Chondrocyte (in vitro differentiated cells): ENCODE measurements around the gene ADAM12. TPM values are rescaled to one million over a fixed set of nuclear protein-coding genes. Genes with fewer than 3 reads are reported as not detected.

Experiments
- DNase-seq: peaks from one replicate; pipeline ENCODE4 v3.0.0; 2021; ENCODE audit warnings: mixed read lengths, low spot score
- H3K27ac Mint-ChIP-seq: one replicate; pipeline ENCODE4 v1.8.0; 2021; ENCODE audit warnings: mild to moderate bottlenecking, moderate library complexity, mixed read lengths; ENCODE audit not compliant: unreplicated experiment
- H3K27me3 Mint-ChIP-seq: 2 replicates; pipeline ENCODE4 v1.8.0; 2021; ENCODE audit warnings: low read depth, mixed read lengths
- H3K36me3 Mint-ChIP-seq: 2 replicates; pipeline ENCODE4 v1.8.0; 2021; ENCODE audit warnings: low read depth, mixed read lengths
- H3K4me1 Mint-ChIP-seq: 2 replicates; pipeline ENCODE4 v1.8.0; 2021; ENCODE audit warnings: low read depth, mild to moderate bottlenecking, mixed read lengths
- H3K4me3 Mint-ChIP-seq: one replicate; pipeline ENCODE4 v1.8.0; 2021; ENCODE audit warnings: mild to moderate bottlenecking, moderate library complexity, mixed read lengths; ENCODE audit not compliant: unreplicated experiment
- H3K9me3 Mint-ChIP-seq: 2 replicates; pipeline ENCODE4 v1.8.0; 2021; ENCODE audit warnings: low read depth, mixed read lengths
- CTCF ChIP-seq: fragments of 200-600 bp; sonication (generic); IDR thresholded peaks from 2 replicates; pipeline ENCODE4 v1.5.0; 2021; ENCODE audit warnings: antibody characterized with exemption, mild to moderate bottlenecking, moderate library complexity
- total RNA-seq: library from RNA; stranded (reverse); gene quantifications from 3 replicates; pipeline ENCODE4 v1.2.1, GENCODE V29; 2021

Gene ADAM12
- total RNA-seq, 1 donor from 2014 or later = 175 TPM

DNA sequence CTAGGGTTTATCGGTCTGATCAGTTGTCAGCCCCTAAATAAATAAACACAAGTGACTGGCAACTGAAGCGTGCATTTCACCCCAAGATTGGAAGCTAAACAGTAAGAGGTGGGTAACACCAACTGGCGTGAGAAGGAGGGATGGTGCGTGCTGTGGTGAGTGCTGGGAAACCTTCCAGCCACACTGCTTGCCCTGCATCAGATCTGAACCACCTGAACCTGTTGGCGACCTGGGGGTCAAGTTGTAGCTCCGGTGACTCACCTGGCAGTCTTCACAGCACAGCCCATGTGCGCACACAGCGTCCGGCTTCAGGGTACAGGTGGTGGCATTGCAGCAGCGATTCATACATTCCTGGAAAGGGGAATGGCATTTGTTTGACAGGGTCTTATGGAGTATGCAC, 321.8 kb downstream of the ADAM12 start:
- Mint-ChIP-seq H3K36me3 (peaks cover 16% of the 10 kb centered on the region), H3K27me3 (no peaks in the 10 kb centered on the region), H3K4me3 (no peak overlapping the region), H3K9me3 (no peaks in the 10 kb centered on the region), H3K27ac (peak overlapping the region; percentile 27), H3K4me1 (peaks cover 49% of the 10 kb centered on the region)
- DNase-seq = no peak
- no peak for TF ChIP-seq CTCF

DNA sequence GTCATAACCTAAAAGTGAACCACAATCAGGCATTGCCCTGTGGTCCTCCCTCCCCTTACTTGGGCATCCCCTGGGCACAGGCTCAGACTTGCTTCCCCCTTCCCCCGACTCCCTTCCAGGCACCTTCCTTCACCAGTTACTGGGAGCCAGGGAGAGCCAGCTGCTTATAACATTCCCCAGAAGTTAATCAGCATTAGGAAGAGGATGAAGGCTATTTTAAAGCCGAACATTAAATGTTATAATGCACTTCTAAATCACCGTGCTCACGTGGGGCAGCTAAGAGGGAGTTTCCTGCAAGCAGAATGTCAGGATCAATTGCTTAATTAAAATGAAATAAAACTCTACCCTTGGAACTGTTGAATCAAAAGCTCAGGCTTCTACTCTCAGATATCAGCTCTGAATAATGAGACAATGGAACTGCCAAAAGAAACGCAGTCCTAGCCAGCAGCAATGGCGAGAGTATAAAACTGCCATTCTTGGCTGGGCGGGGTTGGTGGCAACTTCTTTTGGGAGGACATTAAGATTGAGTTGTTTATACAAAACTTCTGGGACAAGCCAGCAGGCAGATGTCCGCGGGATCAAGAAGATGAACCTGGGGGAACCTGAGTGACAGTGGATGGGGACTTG, 322.4 kb downstream of the ADAM12 start:
- Mint-ChIP-seq H3K4me3 (no peak overlapping the region), H3K27ac (peak overlapping the region; percentile 78), H3K9me3 (peaks cover 3% of the 10 kb centered on the region), H3K4me1 (peaks cover 55% of the 10 kb centered on the region), H3K27me3 (no peaks in the 10 kb centered on the region), H3K36me3 (peaks cover 17% of the 10 kb centered on the region)
- DNase-seq = no peak
- TF ChIP-seq CTCF = no peak

GRCh38 chr10:126064512-126064911, 323.8 kb downstream of the ADAM12 start:
- no peak overlapping the region for H3K4me3 Mint-ChIP-seq
- H3K36me3 Mint-ChIP-seq = peaks cover 10% of the 10 kb centered on the region
- peak overlapping the region; percentile 68 for H3K27ac Mint-ChIP-seq
- no peak for DNase-seq
- no peak for TF ChIP-seq CTCF
- H3K9me3 Mint-ChIP-seq = peaks cover 3% of the 10 kb centered on the region
- peaks cover 62% of the 10 kb centered on the region for H3K4me1 Mint-ChIP-seq
- H3K27me3 Mint-ChIP-seq = no peaks in the 10 kb centered on the region

- H3K4me3 Mint-ChIP-seq = peak overlapping the region; percentile 33
- DNase-seq = no peak
- H3K9me3 Mint-ChIP-seq = peaks cover 3% of the 10 kb centered on the region
- peak overlapping the region; percentile 98 for H3K27ac Mint-ChIP-seq
- H3K4me1 Mint-ChIP-seq = peaks cover 74% of the 10 kb centered on the region
- no peaks in the 10 kb centered on the region for H3K27me3 Mint-ChIP-seq
- peaks cover 9% of the 10 kb centered on the region for H3K36me3 Mint-ChIP-seq
- TF ChIP-seq CTCF = peak; percentile 31
Observed at GRCh38 chr10:126063353-126063791, 324.9 kb downstream of the ADAM12 start.

DNA sequence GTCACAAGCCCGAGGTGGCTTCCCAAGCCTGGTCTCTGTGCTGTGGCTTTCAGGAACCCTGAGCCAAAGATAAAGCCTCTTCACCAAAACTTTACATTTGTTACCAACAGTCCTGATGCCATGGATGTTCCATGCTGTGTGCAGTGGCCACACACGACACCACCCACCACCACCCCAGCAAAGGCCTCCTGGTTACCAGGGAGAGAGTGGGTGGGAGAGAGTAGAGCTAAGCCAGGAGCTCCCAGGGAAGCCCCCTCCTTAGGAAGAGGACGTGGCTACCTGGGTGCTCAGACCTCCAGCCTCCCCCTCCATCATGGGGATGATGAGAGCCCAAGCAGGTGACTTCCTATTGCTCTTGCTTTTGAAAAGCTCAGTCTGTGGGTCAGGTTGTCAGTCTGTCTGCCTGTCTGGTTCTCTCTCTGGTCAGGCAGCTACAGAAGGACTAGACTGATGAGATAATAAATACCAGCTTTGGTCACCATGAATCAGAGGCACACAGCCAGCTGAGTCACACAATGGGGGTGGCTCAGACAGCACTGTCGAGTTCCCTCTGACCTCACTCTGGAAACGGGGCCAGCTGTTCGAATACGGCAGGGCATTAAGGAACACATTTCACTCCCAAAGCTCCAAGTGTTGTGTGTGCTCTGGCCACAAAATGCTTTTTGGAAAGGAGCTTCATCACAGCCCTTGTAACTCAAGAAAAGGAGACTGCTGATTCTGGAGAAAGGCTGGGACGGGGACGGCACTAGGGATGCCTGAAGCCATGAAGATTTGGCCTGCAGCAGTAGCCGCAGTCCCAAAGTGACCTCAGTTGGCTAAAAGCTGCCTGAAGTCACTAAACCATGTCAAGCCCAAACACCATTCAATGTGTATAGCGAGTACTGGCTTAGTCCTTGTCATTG, 325.9 kb downstream of the ADAM12 start:
- no peak for TF ChIP-seq CTCF
- no peak for DNase-seq
- peak overlapping the region; percentile 98 for H3K27ac Mint-ChIP-seq
- H3K36me3 Mint-ChIP-seq = peaks cover 10% of the 10 kb centered on the region
- H3K4me1 Mint-ChIP-seq = peaks cover 75% of the 10 kb centered on the region
- H3K27me3 Mint-ChIP-seq = no peaks in the 10 kb centered on the region
- peaks cover 3% of the 10 kb centered on the region for H3K9me3 Mint-ChIP-seq
- no peak overlapping the region for H3K4me3 Mint-ChIP-seq
